ENCODE results near the gene CRYBG1. TPM values are rescaled to one million over a fixed set of nuclear protein-coding genes. Genes with fewer than 3 reads are reported as not detected.

The CRYBG1 gene
- total and polyA plus RNA-seq, 2 donors = 6.6 to 32.4 TPM

Small RNA genes lying within 50 kb of the gene (small RNA-seq; reads per million reads assigned to genes)
- gene RF00019 = not detected
- not detected for gene RNA5SP211
- gene RNU6-527P = not detected

Other genes starting within 250 kb of the CRYBG1 start
- gene ATG5, start 35.0 kb upstream of the CRYBG1 start, total RNA-seq = 88.8 TPM
- 24.0 TPM for gene ATG5, start 35.0 kb upstream of the CRYBG1 start, polyA plus RNA-seq

Measured in urinary bladder (tissue), 2 donors.